Adipose tissue (tissue), 3 donors: ENCODE measurements around the gene INPP5D. TPM values are rescaled to one million over a fixed set of nuclear protein-coding genes. Genes with fewer than 3 reads are reported as not detected.

Experiments used
- H3K27ac ChIP-seq: one replicate; pipeline ENCODE4 v1.5.1; 2013; ENCODE audit warnings: low read depth, low read length
- WGBS, 3 donors: extraction: QIAGEN DNeasy Blood & Tissue Kit; methylation state at CpG; one replicate each; pipeline ENCODE4 v1.1.7; 2013; 5-methylcytosine and 5-hydroxymethylcytosine counted together
- polyA plus RNA-seq, 3 donors: library from polyadenylated mRNA; stranded (reverse); fragments of 200-250 nt; gene quantifications; one replicate each; pipeline ENCODE4 v1.2.3, GENCODE V29; 2013
- donor health status: healthy with polysubstance abuse.
- donor health status: Bipolar disorder and iron deficiency.
- donor health status: healthy.

INPP5D gene
- polyA plus RNA-seq, 3 donors: 2.8 to 15.2 (median 8.1) TPM

- H3K27ac ChIP-seq: no peak overlapping the region
- 91 to 95% (median 93%) methylated on average over 9 of the region's 9 CpGs for WGBS, 3 donors
Observed at GRCh38 chr2:233250568-233250967, 190.4 kb downstream of the INPP5D start.

GRCh38 chr2:233250985-233251305, 190.8 kb downstream of the INPP5D start:
- WGBS, 3 donors: 30 to 62% (median 55%) methylated on average over 1 of the region's 1 CpG
- H3K27ac ChIP-seq: no peak overlapping the region

GRCh38 chr2:233251306-233252116, 191.4 kb downstream of the INPP5D start, which contains the start of gene ATG16L1:
TSS of gene ATG16L1 (plus strand) at chr2:233251673. CDS start at chr2:233251828, 155 bp downstream.
- 0 to 1% (median 0%) methylated on average over 74 to 75 of the region's 75 CpGs for WGBS, 3 donors
- H3K27ac ChIP-seq: no peak within 1 kb of the TSS

- H3K27ac ChIP-seq: no peak overlapping the region
- 1 to 2% (median 2%) methylated on average over 18 of the region's 18 CpGs for WGBS, 3 donors
Observed at GRCh38 chr2:233252227-233252626, 192.1 kb downstream of the INPP5D start.

- WGBS, 3 donors: 84 to 92% (median 88%) methylated on average over 11 of the region's 11 CpGs
- H3K27ac ChIP-seq: no peak overlapping the region
Observed at GRCh38 chr2:233255151-233255550, 195.0 kb downstream of the INPP5D start.

GRCh38 chr2:233256048-233256447, 195.9 kb downstream of the INPP5D start:
- 64 to 86% (median 86%) methylated on average over 4 of the region's 4 CpGs for WGBS, 3 donors

More at GRCh38 chr2:233256048-233256447, 195.9 kb downstream of the INPP5D start:
- H3K27ac ChIP-seq: no peak overlapping the region

Other genes with a start within 250 kb of the INPP5D start
- gene SNORC, start 190.1 kb upstream of the INPP5D start, polyA plus RNA-seq: under 1 TPM; 0.34 to 0.91 (median 0.67) TPM
- 1 to 10 TPM in 1 of 3 donors, under 1 TPM in 2; 0.11 to 2.2 (median 0.58) TPM for gene NGEF, start 47.1 kb upstream of the INPP5D start, polyA plus RNA-seq
- not detected for gene NEU2, start 27.7 kb upstream of the INPP5D start, polyA plus RNA-seq
- 10 to 100 TPM in 2 of 3 donors, 1 to 10 TPM in 1; 7.9 to 11.0 (median 10.6) TPM for gene ATG16L1, start 191.3 kb downstream of the INPP5D start, polyA plus RNA-seq
- gene SAG, start 247.5 kb downstream of the INPP5D start, polyA plus RNA-seq: under 1 TPM in 1 of 3 donors, not detected in 2; 0.67 TPM